Measurements from ENCODE around the gene CDH23. TPM values are rescaled to one million over a fixed set of nuclear protein-coding genes. Genes with fewer than 3 reads are reported as not detected.

The CDH23 gene
- total RNA-seq, 1 experiment from 2014 or later = 0.02 TPM

DNA sequence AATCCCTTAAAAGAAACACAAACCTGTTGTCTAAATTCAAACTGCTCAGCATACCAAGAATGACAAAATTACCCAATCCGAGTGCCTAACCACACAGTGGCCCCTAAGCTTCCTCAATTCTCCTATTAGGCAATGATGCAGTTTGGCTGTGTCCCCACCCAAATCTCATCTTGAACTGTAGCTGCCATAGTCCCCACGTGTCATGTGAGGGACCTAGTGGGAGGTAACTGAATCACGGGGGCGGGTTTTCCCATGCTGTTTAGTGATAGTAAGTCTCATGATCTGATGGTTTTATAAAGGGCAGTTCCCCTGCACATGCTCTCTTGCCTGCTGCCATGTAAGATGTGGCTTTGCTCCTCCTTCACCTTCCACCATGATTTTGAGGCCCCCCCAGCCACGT, 432.5 kb downstream of the CDH23 start:
- DNase-seq (ENCODE audit: unreplicated experiment) = no peak
- Mint-ChIP-seq H3K36me3 (ENCODE audit: insufficient read depth, unreplicated experiment) (peaks cover 90% of the 10 kb centered on the region), H3K27me3 (ENCODE audit: insufficient read depth, unreplicated experiment) (no peaks in the 10 kb centered on the region), H3K9me3 (ENCODE audit: unreplicated experiment) (no peaks in the 10 kb centered on the region), H3K4me1 (ENCODE audit: insufficient read depth, unreplicated experiment) (peaks cover 12% of the 10 kb centered on the region), H3K27ac (ENCODE audit: low read depth, unreplicated experiment) (no peak overlapping the region), H3K4me3 (ENCODE audit: unreplicated experiment) (no peak overlapping the region)
- intact Hi-C loops (cut with micrococcal nuclease) = no loop called here
- TF ChIP-seq, protein P1, sequence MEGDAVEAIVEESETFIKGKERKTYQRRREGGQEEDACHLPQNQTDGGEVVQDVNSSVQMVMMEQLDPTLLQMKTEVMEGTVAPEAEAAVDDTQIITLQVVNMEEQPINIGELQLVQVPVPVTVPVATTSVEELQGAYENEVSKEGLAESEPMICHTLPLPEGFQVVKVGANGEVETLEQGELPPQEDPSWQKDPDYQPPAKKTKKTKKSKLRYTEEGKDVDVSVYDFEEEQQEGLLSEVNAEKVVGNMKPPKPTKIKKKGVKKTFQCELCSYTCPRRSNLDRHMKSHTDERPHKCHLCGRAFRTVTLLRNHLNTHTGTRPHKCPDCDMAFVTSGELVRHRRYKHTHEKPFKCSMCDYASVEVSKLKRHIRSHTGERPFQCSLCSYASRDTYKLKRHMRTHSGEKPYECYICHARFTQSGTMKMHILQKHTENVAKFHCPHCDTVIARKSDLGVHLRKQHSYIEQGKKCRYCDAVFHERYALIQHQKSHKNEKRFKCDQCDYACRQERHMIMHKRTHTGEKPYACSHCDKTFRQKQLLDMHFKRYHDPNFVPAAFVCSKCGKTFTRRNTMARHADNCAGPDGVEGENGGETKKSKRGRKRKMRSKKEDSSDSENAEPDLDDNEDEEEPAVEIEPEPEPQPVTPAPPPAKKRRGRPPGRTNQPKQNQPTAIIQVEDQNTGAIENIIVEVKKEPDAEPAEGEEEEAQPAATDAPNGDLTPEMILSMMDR (IDR thresholded peaks at IDR 0.05; ENCODE audit: unreplicated experiment) = no peak
- POLR2A ChIA-PET = interaction anchor here (1.0 kb wide), 1 partner anchor 14 kb away, joined by 3 read pairs; no protein-coding TSS in a partner anchor
- CTCF ChIA-PET = interaction anchor here (0.6 to 4.0 kb wide), 2 partner anchors 68 to 948 kb away, joined by 3 to 28 read pairs; no protein-coding TSS in a partner anchor
- BruUV-seq (replicated peaks) = no TSS peak

DNA sequence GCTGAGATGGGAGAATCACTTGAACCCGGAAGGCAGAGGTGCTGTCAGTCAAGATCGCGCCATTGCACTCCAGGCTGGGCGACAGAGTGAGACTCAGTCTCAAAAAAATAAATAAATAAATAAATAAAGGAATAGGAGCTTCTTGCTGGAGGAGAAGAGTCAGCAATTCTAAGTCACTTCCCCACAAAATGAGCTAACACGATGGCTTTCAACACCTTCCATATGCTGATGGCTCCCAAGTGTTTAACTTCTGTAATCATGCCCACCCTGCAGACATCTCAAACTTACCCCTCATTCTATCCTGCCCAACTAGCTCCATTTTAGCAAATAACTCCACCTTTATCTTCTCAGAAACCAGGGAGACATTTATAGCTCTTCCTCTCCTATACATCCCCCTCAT, 433.2 kb downstream of the CDH23 start:
- Mint-ChIP-seq H3K9me3 (ENCODE audit: unreplicated experiment) (no peaks in the 10 kb centered on the region), H3K36me3 (ENCODE audit: insufficient read depth, unreplicated experiment) (peaks cover 84% of the 10 kb centered on the region), H3K4me3 (ENCODE audit: unreplicated experiment) (no peak overlapping the region), H3K4me1 (ENCODE audit: insufficient read depth, unreplicated experiment) (peaks cover 12% of the 10 kb centered on the region), H3K27me3 (ENCODE audit: insufficient read depth, unreplicated experiment) (no peaks in the 10 kb centered on the region), H3K27ac (ENCODE audit: low read depth, unreplicated experiment) (peak overlapping the region; percentile 44)
- no peak for DNase-seq (ENCODE audit: unreplicated experiment)
- TF ChIP-seq, protein P1 (IDR thresholded peaks at IDR 0.05; ENCODE audit: unreplicated experiment) = no peak
- ChIA-PET POLR2A (interaction anchor here (1.0 kb wide), 1 partner anchor 15 kb away, joined by 3 read pairs; no protein-coding TSS in a partner anchor), CTCF (interaction anchor here (0.5 to 4.0 kb wide), 6 partner anchors 13 to 687 kb away, joined by 3 to 28 read pairs (median 3); no protein-coding TSS in a partner anchor)
- no TSS peak for BruUV-seq (replicated peaks)
- intact Hi-C loops (cut with micrococcal nuclease) = no loop called here

GRCh38 chr10:71830726-71831125, 434.0 kb downstream of the CDH23 start:
- H3K27ac Mint-ChIP-seq (ENCODE audit: low read depth, unreplicated experiment) = no peak overlapping the region
- intact Hi-C loops (cut with micrococcal nuclease) = no loop called here
- peaks cover 14% of the 10 kb centered on the region for H3K4me1 Mint-ChIP-seq (ENCODE audit: insufficient read depth, unreplicated experiment)
- peaks cover 76% of the 10 kb centered on the region for H3K36me3 Mint-ChIP-seq (ENCODE audit: insufficient read depth, unreplicated experiment)
- DNase-seq (ENCODE audit: unreplicated experiment) = no peak
- ChIA-PET CTCF (interaction anchor here (0.5 to 4.0 kb wide), 4 partner anchors 13 to 66 kb away, joined by 3 to 28 read pairs (median 4); no protein-coding TSS in a partner anchor), POLR2A (interaction anchor here (1.4 kb wide), 1 partner anchor 19 kb away, joined by 4 read pairs; no protein-coding TSS in a partner anchor)
- no peaks in the 10 kb centered on the region for H3K27me3 Mint-ChIP-seq (ENCODE audit: insufficient read depth, unreplicated experiment)
- TF ChIP-seq, protein P1 (IDR thresholded peaks at IDR 0.05; ENCODE audit: unreplicated experiment) = no peak
- no peaks in the 10 kb centered on the region for H3K9me3 Mint-ChIP-seq (ENCODE audit: unreplicated experiment)
- BruUV-seq (replicated peaks) = no TSS peak
- no peak overlapping the region for H3K4me3 Mint-ChIP-seq (ENCODE audit: unreplicated experiment)

DNA sequence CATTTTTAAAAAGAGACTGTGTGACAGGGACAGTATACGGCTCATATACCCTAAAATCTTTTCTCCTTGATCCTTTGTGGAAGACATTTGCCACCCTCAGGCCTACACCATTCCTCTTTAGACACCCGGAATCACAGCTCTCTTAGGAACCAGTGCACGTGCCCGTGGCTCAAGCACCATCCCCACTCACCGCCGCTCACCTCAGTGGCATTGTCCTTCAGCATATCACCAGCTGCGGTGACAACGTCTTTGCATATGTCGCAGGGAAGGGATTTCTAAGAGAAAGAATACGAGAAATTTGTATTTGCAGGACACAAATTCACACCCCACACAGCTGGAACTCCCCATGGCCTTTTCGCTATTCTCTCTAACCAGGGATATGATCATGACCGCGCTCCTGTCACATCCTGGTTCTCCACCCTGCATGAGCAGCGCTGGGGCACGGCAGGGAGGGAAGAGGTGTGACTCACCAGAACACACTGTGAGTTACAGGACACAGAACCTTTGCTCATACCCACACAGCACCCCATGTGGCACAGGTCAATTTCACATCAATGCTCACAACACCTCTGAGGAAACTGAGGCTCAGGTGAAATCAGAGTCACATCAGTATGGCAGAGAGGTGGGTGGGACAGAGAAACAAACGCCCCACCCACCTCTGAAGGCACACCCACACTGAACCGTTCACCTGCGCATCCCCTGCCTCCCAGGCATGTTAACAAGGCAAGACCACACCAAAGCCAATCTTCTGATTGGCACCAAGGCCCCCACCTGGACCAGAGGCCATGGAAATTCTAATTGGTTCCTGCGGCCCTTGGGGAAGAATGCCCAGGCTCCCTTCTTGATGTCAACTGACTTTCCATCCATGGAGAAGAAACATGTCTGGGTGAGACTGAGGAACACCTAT, 435.2 kb downstream of the CDH23 start:
- BruUV-seq (replicated peaks) = no TSS peak
- H3K4me3 Mint-ChIP-seq (ENCODE audit: unreplicated experiment) = peak overlapping the region; percentile 28
- POLR2A ChIA-PET = interaction anchor here (0.5 to 1.4 kb wide), 6 partner anchors 14 to 997 kb away, joined by 3 to 5 read pairs (median 4); no protein-coding TSS in a partner anchor
- TF ChIP-seq, protein P1 (IDR thresholded peaks at IDR 0.05; ENCODE audit: unreplicated experiment) = peak; percentile 12
- CTCF ChIA-PET = interaction anchor here (0.6 to 4.0 kb wide), 5 partner anchors 15 to 65 kb away, joined by 3 to 28 read pairs (median 5); partner anchors contain the start of gene PSAP
- H3K36me3 Mint-ChIP-seq (ENCODE audit: insufficient read depth, unreplicated experiment) = peaks cover 64% of the 10 kb centered on the region
- DNase-seq (ENCODE audit: unreplicated experiment) = peak; percentile 61
- intact Hi-C loops (cut with micrococcal nuclease) = loop anchor here (1.0 to 2.0 kb wide), 2 partner anchors 57 to 64 kb away; no protein-coding TSS in a partner anchor
- peaks cover 24% of the 10 kb centered on the region for H3K4me1 Mint-ChIP-seq (ENCODE audit: insufficient read depth, unreplicated experiment)
- peak overlapping the region; percentile 67 for H3K27ac Mint-ChIP-seq (ENCODE audit: low read depth, unreplicated experiment)
- H3K9me3 Mint-ChIP-seq (ENCODE audit: unreplicated experiment) = no peaks in the 10 kb centered on the region
- H3K27me3 Mint-ChIP-seq (ENCODE audit: insufficient read depth, unreplicated experiment) = no peaks in the 10 kb centered on the region
